Measurements from ENCODE around the gene TMEM61.

Gene TMEM61

GRCh38 chr1:54985556-54985955 is 5.1 kb downstream of the TMEM61 start:
- DNase-seq (ENCODE audit: low spot score): no peak

DNA sequence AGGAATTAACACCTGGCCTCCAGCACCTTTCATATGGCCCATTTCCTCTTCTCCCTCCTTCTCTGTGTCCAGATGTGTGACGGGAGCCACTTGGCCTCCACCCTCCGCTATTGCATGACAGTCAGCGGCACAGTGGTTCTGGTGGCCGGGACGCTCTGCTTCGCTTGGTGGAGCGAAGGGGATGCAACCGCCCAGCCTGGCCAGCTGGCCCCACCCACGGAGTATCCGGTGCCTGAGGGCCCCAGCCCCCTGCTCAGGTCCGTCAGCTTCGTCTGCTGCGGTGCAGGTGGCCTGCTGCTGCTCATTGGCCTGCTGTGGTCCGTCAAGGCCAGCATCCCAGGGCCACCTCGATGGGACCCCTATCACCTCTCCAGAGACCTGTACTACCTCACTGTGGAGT is 5.6 kb downstream of the TMEM61 start:
- DNase-seq (ENCODE audit: low spot score): no peak

GRCh38 chr1:54986533-54986932 is 6.1 kb downstream of the TMEM61 start:
- no peak for DNase-seq (ENCODE audit: low spot score)

GRCh38 chr1:54987427-54987826 is 7.0 kb downstream of the TMEM61 start:
- DNase-seq (ENCODE audit: low spot score): no peak

- no peak for DNase-seq (ENCODE audit: low spot score)
These were observed 7.7 kb downstream of the TMEM61 start for GRCh38 chr1:54987919-54988705.

DNA sequence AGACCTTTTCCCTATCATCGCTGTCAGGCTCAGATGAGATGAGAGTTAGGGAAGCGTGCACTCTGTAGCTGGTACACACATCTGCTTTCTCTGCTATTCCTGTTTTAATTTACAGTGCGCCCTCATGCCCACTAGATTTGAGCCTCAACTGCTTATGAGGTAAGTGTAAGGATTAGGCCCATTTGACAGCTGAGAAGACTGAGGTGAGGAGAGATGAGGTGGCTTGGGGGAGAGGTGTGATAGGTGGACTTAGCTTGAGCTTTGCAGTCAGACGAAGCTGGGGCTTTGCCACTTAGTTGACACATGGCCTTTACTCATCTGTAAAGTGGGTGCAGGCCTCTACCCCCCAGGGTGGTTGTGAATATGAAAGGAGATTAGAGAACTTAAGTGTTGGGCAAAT is 8.5 kb downstream of the TMEM61 start:
- no peak for DNase-seq (ENCODE audit: low spot score)

DNA sequence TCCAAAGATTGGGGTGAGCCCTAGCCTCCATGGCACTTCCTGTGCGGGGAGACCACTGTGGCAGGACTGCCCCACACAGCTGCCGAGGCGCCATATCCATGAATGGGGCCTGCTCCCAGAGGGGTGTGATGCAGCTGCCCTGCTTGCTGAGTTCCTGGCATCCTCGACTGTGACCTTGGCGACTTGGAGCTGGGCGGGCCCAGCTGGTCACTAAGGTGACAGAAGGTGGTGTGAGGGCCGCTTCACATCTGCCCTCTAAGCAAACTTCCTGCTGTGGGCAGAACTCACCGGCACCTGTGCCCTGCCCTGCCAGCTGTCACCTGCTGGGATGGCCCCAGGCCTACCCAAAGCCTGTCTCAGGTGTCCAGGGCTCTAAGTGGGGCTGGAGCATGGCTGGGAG is 9.0 kb downstream of the TMEM61 start:
- DNase-seq (ENCODE audit: low spot score): no peak

DNA sequence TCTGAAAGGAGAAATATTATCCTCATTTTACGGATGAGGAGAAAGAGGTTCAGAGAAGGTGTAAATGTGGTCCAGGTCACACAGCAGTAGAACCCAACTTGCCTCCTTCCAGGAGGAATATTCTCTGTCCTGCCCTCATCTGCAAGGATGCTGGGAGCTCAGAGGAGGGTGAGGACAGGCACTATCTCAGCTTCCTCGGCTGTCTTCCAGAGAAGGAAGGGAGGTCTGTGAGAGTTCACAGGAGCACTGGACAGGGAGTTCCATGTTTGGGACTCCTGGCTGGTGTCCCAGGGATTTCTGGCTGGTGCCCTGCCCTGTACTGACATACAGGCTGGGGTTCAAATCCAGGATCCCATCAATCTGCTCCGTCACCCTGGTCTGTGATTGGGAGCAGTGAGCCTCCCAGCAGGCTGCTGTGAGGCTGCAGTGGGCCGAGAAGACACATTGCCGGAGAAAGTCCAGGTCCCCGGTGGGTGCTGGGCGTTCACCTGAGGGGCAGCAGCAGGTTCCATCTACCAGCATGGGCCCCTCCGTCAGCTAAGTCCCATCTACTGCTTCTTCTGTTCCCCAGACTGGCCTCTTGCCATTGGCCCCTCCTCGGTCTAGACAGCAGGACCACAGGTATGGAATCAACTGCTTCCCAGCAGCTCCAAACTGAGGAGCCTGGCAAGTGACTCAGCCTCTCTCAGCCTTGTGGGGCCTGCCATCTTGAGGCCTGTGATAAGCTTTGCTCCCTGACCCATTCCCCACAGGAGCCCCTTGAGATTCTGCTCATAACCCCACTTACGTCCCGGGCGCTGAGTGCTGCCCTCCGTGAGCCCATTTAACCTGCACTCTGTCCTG is 9.8 kb downstream of the TMEM61 start:
- DNase-seq (ENCODE audit: low spot score): no peak

DNA sequence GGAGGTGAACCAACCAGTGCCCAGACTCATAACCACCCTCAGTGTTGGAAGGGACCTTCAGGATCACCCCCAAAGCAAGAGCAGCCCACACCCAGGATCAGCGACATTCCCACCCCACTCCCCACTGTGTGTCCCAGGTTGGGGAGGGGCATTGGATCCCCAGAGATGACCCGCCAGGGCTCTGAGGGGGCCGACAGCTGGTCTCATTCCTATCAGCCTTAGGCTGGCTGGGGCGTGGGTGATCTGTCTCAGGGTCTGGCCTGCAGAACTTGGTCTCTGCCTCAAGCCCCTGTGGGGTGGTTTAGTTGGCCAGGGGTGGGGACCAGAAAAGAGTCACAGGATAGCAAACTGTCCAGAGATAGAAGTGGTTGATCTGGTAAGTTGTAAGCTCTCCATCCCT is 10.5 kb downstream of the TMEM61 start:
- no peak for DNase-seq (ENCODE audit: low spot score)

DNA sequence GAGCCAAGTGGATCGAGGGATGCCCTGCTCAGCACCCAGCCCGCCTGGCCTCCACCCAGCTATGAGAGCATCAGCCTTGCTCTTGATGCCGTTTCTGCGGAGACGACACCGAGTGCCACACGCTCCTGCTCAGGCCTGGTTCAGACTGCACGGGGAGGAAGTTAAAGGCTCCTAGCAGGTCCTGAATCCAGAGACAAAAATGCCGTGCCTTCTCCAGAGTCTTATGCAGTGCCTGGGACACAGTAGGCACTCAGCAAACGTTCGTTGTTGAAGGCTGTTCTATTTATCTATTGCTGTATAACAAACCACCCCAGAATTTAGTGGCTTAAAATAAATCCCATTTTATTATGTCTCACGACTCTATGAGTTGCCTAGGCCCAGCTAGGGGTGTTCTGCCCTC is 11.5 kb downstream of the TMEM61 start:
- no peak for DNase-seq (ENCODE audit: low spot score)

DNA sequence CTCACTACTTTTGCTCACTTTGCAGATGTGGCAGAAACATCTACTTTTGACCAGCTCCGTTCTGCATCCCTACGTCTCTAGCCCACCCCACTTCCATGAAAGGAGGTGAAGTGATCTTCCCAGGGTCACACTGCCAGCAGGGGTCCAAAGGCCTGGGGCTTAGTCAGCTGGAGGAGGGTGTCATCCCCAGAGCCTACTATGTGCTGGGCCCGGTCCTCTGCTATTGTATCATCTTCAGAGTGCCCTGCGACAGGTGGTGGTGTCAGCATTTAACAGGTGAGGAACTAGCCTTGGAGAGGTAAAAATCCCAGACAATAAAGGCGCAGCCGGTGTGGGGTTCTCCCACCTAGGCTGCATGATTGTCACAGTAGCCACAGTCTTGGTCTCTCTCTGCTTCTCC is 12.7 kb downstream of the TMEM61 start:
- DNase-seq (ENCODE audit: low spot score): no peak

- DNase-seq (ENCODE audit: low spot score): no peak
These were observed 14.0 kb downstream of the TMEM61 start for GRCh38 chr1:54994355-54994990.

DNA sequence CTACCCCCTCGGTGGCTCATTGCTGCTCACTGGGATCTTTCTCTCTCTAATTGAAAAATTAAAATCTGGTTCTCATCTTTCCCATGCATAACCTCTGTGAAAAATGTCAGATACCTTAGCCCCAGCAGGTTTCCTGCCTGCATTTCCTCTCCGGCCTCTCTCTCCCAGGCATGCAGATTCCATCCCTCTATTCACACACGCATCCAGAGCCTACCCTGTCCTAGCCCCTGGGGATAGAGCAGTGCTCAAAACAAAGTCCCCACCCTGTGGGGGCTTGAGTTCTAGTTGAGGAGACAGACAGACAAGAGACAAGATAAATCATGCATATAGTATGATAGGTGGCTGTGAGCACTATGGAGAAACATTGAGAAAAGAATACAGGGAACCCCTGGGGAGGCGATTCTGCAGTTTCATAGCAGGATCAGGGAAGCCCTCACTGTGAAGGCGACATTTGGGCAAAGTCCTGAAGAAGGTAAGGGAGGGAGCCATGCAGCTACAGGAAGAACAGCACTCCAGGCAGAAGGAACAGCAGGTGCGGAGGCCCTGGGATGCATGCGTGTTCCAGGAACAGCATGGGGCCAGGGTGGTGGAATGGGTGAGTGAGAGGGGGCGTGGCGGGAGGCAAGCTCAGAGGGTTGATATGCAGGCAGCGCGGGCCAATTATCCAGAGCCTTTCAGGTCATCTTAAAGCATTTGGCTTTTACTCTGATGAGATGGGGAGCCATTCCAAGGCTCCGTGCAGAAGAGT is 14.8 kb downstream of the TMEM61 start:
- no peak for DNase-seq (ENCODE audit: low spot score)

GRCh38 chr1:54995835-54996234 is 15.4 kb downstream of the TMEM61 start:
- DNase-seq (ENCODE audit: low spot score): no peak

DNA sequence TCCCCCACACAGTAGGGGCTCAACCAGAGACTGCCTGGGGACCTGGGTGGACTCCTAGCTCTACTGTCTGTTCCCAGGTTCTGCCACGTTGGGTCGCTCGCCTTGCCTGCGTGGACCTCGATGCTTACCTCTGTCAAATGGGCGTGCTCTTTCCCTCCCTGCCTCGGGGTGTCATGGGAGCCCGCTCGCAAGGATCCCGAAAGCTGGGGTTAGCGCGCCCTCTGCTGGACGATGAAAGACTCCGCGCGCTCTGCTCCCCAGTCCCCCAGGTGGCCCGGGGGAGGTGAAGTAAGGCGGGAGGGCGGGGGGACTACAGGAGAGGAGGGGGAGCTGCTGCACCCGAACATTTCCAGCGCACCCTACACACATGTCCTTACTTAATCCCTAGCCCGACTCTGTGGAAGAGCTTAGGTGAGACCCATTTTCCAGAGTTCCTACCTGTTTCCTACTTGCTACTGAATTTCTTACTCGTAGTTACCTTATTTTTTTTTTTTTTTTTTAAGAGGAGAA is 16.0 kb downstream of the TMEM61 start:
- DNase-seq (ENCODE audit: low spot score): peak; percentile 10

DNA sequence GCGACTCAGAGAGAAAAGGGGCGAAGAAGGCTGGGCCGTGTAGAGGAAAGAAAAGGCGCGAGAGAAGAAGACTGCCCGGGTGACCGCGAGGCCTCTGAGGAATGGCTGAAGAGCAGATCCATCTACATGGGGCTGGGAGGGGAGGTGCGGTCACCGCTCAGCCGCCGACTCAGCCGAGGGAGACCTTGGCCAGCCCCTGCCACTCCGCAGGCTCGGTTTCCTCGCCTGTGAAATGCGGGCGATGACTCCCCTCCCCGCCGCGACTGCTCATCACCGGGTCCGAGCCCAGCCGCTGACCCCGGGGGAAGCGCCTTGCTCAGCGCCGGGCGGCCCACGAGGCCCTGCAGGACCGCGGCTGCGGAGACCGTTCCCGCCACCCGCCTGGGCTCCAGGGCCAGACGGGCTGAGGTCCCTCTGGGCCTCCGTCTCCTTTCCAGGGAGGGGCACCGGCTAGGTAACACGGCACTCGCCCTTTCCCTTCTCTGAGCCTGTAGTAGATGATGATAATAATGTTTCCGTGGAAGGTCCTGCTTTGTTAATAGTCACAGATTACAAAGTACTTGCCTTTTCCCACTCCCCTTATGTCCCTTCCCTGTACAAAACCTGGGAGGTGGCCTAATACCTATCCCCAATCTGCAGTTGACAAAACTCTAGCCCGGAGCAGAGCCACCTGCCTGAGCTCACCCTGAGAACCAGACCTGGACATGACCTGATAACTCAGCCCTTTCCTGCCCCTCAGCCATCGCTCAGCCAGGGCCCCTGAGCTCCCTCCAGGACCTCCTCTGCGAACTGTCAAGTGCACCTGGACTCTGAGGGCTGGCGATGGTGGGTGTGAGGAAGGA is 16.7 kb downstream of the TMEM61 start:
- DNase-seq (ENCODE audit: low spot score): no peak

DNA sequence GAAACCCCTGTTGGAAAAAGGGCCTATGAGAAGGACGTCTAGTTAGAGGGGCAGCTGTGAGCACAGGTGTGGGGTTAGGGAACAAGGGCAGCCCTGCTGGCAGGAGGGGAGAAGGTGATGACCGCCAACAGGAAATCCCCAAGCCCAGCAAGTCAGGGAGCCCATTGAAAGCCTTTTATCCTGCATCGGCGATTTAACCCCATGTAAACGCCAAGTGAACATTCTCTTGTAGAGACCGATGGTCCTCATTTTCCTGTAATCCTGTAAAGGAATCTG is 17.2 kb downstream of the TMEM61 start:
- DNase-seq (ENCODE audit: low spot score): no peak

DNA sequence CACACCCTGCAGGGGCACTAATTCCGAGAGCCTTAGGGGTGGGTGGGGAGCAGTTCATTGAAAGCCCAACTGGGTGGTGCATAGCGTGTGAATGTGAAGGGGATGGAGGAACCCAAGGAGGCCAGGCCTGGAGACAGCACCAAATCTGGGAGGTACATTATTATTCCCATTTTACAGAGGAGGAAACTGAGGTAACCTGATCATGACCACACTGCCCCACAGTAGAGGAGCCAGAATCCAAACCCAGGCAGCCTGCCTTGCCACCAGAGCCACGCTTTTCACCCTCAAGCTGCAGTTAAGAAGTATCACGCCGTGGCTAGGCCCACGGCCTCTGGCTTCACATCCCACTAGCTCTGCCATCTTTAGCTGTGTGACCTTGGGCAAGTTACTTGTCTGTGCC is 17.7 kb downstream of the TMEM61 start:
- DNase-seq (ENCODE audit: low spot score): no peak

GRCh38 chr1:54998677-54999076 is 18.2 kb downstream of the TMEM61 start, which contains the start of gene BSND:
TSS of gene BSND (plus strand) at chr1:54998933. CDS start at chr1:54999187, 254 bp downstream.
- DNase-seq (ENCODE audit: low spot score): no peak

GRCh38 chr1:55000110-55001085 is 20.0 kb downstream of the TMEM61 start:
- DNase-seq (ENCODE audit: low spot score): no peak
